ENCODE measurements around the gene FOCAD.

FOCAD gene

GRCh38 chr9:20791682-20792081, 107.6 kb downstream of the FOCAD start:
- Histone ChIP-seq H3K36me3 (ENCODE audit: insufficient read depth, low read length) (no peaks in the 10 kb centered on the region), H3K4me2 (ENCODE audit: low read length) (no peak overlapping the region), H3K79me2 (ENCODE audit: insufficient read depth, low read length) (no peaks in the 10 kb centered on the region), H3K27ac (ENCODE audit: low read depth, low read length, poor library complexity, severe bottlenecking) (no peak overlapping the region), H3F3A (ENCODE audit: insufficient read depth, low read length) (no peaks in the 10 kb centered on the region), H3K9ac (ENCODE audit: low read length) (no peak overlapping the region), H3K27me3 (ENCODE audit: insufficient read depth, low read length) (no peaks in the 10 kb centered on the region), H4K20me1 (ENCODE audit: insufficient read depth, low read length) (no peaks in the 10 kb centered on the region), H3K9me2 (ENCODE audit: low read depth, low read length) (no peaks in the 10 kb centered on the region), H3K4me3 (ENCODE audit: low read depth, low read length, poor library complexity, severe bottlenecking) (no peak overlapping the region), H2AFZ (ENCODE audit: low read length) (no peak overlapping the region), H3K4me1 (ENCODE audit: insufficient read depth, low read length, severe bottlenecking) (no peaks in the 10 kb centered on the region), H3K9me3 (ENCODE audit: low read length) (no peaks in the 10 kb centered on the region)
- TF ChIP-seq CTCF (IDR thresholded peaks at IDR 0.05; ENCODE audit: low read length) = no peak
- no peak for TF ChIP-seq EZH2 (IDR thresholded peaks at IDR 0.05; ENCODE audit: borderline replicate concordance, low read length)

- Histone ChIP-seq H3K9me2 (ENCODE audit: low read depth, low read length) (no peaks in the 10 kb centered on the region), H3K4me1 (ENCODE audit: insufficient read depth, low read length, severe bottlenecking) (no peaks in the 10 kb centered on the region), H3K27ac (ENCODE audit: low read depth, low read length, poor library complexity, severe bottlenecking) (no peak overlapping the region), H3K4me2 (ENCODE audit: low read length) (no peak overlapping the region), H4K20me1 (ENCODE audit: insufficient read depth, low read length) (no peaks in the 10 kb centered on the region), H3K36me3 (ENCODE audit: insufficient read depth, low read length) (no peaks in the 10 kb centered on the region), H3K4me3 (ENCODE audit: low read depth, low read length, poor library complexity, severe bottlenecking) (no peak overlapping the region), H3K27me3 (ENCODE audit: insufficient read depth, low read length) (no peaks in the 10 kb centered on the region), H3K9ac (ENCODE audit: low read length) (no peak overlapping the region), H2AFZ (ENCODE audit: low read length) (no peak overlapping the region), H3K9me3 (ENCODE audit: low read length) (no peaks in the 10 kb centered on the region), H3K79me2 (ENCODE audit: insufficient read depth, low read length) (no peaks in the 10 kb centered on the region), H3F3A (ENCODE audit: insufficient read depth, low read length) (no peaks in the 10 kb centered on the region)
- no peak for TF ChIP-seq EZH2 (IDR thresholded peaks at IDR 0.05; ENCODE audit: borderline replicate concordance, low read length)
- no peak for TF ChIP-seq CTCF (IDR thresholded peaks at IDR 0.05; ENCODE audit: low read length)
Observed at GRCh38 chr9:20804489-20805250, 120.6 kb downstream of the FOCAD start.

- no peak for TF ChIP-seq EZH2 (IDR thresholded peaks at IDR 0.05; ENCODE audit: borderline replicate concordance, low read length)
- TF ChIP-seq CTCF (IDR thresholded peaks at IDR 0.05; ENCODE audit: low read length) = no peak
- H3K9me2 ChIP-seq (ENCODE audit: low read depth, low read length) = no peaks in the 10 kb centered on the region
- no peaks in the 10 kb centered on the region for H3K9me3 ChIP-seq (ENCODE audit: low read length)
- H3K4me1 ChIP-seq (ENCODE audit: insufficient read depth, low read length, severe bottlenecking) = no peaks in the 10 kb centered on the region
- no peak overlapping the region for H3K9ac ChIP-seq (ENCODE audit: low read length)
- H4K20me1 ChIP-seq (ENCODE audit: insufficient read depth, low read length) = no peaks in the 10 kb centered on the region
- no peak overlapping the region for H3K4me3 ChIP-seq (ENCODE audit: low read depth, low read length, poor library complexity, severe bottlenecking)
- no peaks in the 10 kb centered on the region for H3K36me3 ChIP-seq (ENCODE audit: insufficient read depth, low read length)
- H3K79me2 ChIP-seq (ENCODE audit: insufficient read depth, low read length) = no peaks in the 10 kb centered on the region
- H3F3A ChIP-seq (ENCODE audit: insufficient read depth, low read length) = no peaks in the 10 kb centered on the region
- H2AFZ ChIP-seq (ENCODE audit: low read length) = no peak overlapping the region
- no peak overlapping the region for H3K4me2 ChIP-seq (ENCODE audit: low read length)
- no peak overlapping the region for H3K27ac ChIP-seq (ENCODE audit: low read depth, low read length, poor library complexity, severe bottlenecking)
- no peaks in the 10 kb centered on the region for H3K27me3 ChIP-seq (ENCODE audit: insufficient read depth, low read length)
Observed at GRCh38 chr9:20805766-20806165, 121.7 kb downstream of the FOCAD start.
